KMS-11 (cell line): ENCODE results near the gene KATNB1.

Experiments
- H2AFZ ChIP-seq: fragments of 200-600 bp; sonication (generic); 2 replicates; pipeline ENCODE4 v1.6.1; 2016; ENCODE audit warnings: antibody characterized with exemption, mixed run types, low read depth
- H3K27ac ChIP-seq: fragments of 200-600 bp; sonication (generic); 2 replicates; pipeline ENCODE4 v1.6.1; 2016; ENCODE audit warnings: mild to moderate bottlenecking, mixed run types
- H3K27me3 ChIP-seq: fragments of 200-600 bp; sonication (generic); 2 replicates; pipeline ENCODE4 v1.6.1; 2017; ENCODE audit warnings: mild to moderate bottlenecking, low read depth, mixed run types, moderate library complexity; ENCODE audit not compliant: insufficient read depth
- H3K36me3 ChIP-seq: fragments of 200-600 bp; sonication (generic); 2 replicates; pipeline ENCODE4 v1.6.1; 2017; ENCODE audit warnings: mild to moderate bottlenecking, mixed run types; ENCODE audit not compliant: insufficient read depth
- H3K4me1 ChIP-seq: fragments of 200-600 bp; sonication (generic); 2 replicates; pipeline ENCODE4 v1.6.1; 2016; ENCODE audit warnings: mild to moderate bottlenecking, low read depth, mixed run types; ENCODE audit not compliant: poor library complexity, severe bottlenecking
- H3K4me2 ChIP-seq: fragments of 200-600 bp; sonication (generic); 2 replicates; pipeline ENCODE4 v1.7.0; 2016; ENCODE audit warnings: mild to moderate bottlenecking, mixed run types
- H3K4me3 ChIP-seq: fragments of 200-600 bp; sonication (generic); IDR thresholded peaks from 2 replicates; pipeline ENCODE4 v1.6.1; 2017; ENCODE audit warnings: low read depth, low read length, mixed read lengths; ENCODE audit not compliant: insufficient read depth
- H3K79me2 ChIP-seq: fragments of 200-600 bp; sonication (generic); 2 replicates; pipeline ENCODE4 v1.6.1; 2016; ENCODE audit warnings: low read depth, mixed run types; ENCODE audit not compliant: insufficient read depth
- H3K9ac ChIP-seq: fragments of 200-600 bp; sonication (generic); 2 replicates; pipeline ENCODE4 v1.6.1; 2016; ENCODE audit warnings: mild to moderate bottlenecking, mixed run types
- H4K20me1 ChIP-seq: fragments of 200-600 bp; sonication (generic); 2 replicates; pipeline ENCODE4 v1.6.1; 2016; ENCODE audit warnings: mild to moderate bottlenecking, mixed run types; ENCODE audit not compliant: insufficient read depth
- TF ChIP-seq, protein P1 (sequence below): fragments of 200-600 bp; sonication (generic); conservative IDR thresholded peaks from 2 replicates; pipeline ENCODE4 v1.6.1; 2017; ENCODE audit warnings: low read depth, mild to moderate bottlenecking, antibody characterized with exemption, low read length, moderate library complexity, mixed read lengths

Gene KATNB1

DNA sequence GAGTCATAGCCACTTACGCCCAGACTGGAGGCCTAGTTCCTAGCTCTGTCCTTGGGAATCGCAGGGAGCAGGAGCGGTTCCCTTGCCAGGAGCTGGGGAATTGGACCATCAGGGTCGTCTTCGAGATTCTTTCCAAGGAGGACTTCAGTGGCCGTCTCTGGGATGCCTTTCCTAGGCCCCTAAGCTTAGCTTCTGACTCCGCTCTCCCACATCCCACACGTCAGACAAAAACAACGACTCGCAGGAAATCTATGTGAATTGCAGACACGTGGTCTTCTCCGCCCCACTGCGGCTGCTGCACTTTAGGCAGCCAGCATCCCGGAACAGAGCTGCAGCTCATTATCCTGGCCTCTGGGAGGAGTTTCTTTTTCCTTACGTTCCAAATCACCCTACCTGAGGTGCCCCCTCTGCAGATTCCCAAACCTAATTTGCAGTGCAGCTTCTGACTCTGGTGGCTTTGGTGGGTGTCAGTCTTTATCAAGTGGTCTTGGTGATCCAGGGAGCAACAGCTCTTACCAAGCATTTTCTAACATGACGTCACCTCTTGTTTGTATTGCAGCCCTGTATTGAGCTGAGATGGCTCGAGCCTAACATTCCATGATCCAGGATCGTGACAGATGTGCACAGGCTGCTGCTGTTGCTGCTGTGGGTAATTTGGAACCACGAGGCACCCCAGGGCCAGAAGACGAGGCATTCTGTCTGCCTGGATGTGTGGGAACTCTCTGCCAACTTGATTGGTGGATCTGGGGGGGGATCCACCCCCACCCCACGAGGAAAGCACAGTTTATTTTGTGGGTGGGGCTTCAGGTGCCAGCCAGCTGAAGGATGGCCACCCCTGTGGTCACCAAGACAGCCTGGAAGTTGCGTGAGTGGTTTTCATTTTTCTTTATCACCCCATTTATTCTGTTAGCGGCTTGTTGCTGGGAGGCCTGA is 1.1 kb downstream of the KATNB1 start:
- no peaks in the 10 kb centered on the region for H3K27me3 ChIP-seq
- no peak overlapping the region for H3K4me3 ChIP-seq
- H3K27ac ChIP-seq, result peak overlapping the region; percentile 44
- H2AFZ ChIP-seq, result peak overlapping the region; percentile 55; the same call in 1 of the 2 replicates
- no peaks in the 10 kb centered on the region for H4K20me1 ChIP-seq
- H3K9ac ChIP-seq, result peak overlapping the region; percentile 68; the same call in 1 of the 2 replicates
- H3K4me2 ChIP-seq, result peak overlapping the region; percentile 69
- TF ChIP-seq, protein P1, sequence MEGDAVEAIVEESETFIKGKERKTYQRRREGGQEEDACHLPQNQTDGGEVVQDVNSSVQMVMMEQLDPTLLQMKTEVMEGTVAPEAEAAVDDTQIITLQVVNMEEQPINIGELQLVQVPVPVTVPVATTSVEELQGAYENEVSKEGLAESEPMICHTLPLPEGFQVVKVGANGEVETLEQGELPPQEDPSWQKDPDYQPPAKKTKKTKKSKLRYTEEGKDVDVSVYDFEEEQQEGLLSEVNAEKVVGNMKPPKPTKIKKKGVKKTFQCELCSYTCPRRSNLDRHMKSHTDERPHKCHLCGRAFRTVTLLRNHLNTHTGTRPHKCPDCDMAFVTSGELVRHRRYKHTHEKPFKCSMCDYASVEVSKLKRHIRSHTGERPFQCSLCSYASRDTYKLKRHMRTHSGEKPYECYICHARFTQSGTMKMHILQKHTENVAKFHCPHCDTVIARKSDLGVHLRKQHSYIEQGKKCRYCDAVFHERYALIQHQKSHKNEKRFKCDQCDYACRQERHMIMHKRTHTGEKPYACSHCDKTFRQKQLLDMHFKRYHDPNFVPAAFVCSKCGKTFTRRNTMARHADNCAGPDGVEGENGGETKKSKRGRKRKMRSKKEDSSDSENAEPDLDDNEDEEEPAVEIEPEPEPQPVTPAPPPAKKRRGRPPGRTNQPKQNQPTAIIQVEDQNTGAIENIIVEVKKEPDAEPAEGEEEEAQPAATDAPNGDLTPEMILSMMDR, result no peak
- no peaks in the 10 kb centered on the region for H3K36me3 ChIP-seq
- H3K79me2 ChIP-seq, result no peaks in the 10 kb centered on the region
- H3K4me1 ChIP-seq, result peaks cover 9% of the 10 kb centered on the region

DNA sequence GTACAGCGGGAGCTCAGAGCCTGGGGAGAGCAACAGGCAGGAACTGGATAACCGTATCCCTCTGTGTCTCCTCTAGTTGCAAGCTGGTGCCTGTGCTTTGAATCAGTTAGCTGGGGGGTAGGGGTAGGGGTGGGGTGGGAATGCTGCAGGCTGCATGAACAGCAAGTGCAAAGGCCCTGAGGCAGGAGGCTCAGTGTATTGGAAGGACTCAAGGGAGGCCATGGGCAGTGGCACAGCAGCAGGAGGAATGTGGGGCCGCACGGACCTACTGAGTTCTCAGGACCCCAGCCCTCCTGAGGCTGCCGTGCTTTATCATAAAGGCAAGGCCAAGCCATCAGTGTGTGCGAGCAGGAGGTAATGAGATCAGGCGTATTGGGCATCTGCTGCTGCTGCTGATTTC is 3.3 kb downstream of the KATNB1 start:
- H4K20me1 ChIP-seq, result no peaks in the 10 kb centered on the region
- no peaks in the 10 kb centered on the region for H3K36me3 ChIP-seq
- TF ChIP-seq, protein P1, result no peak
- H3K79me2 ChIP-seq, result no peaks in the 10 kb centered on the region
- H3K27ac ChIP-seq, result no peak overlapping the region
- H3K4me2 ChIP-seq, result no peak overlapping the region
- H3K4me1 ChIP-seq, result peaks cover 9% of the 10 kb centered on the region
- no peak overlapping the region for H3K4me3 ChIP-seq
- no peak overlapping the region for H3K9ac ChIP-seq
- H2AFZ ChIP-seq, result no peak overlapping the region
- H3K27me3 ChIP-seq, result no peaks in the 10 kb centered on the region

DNA sequence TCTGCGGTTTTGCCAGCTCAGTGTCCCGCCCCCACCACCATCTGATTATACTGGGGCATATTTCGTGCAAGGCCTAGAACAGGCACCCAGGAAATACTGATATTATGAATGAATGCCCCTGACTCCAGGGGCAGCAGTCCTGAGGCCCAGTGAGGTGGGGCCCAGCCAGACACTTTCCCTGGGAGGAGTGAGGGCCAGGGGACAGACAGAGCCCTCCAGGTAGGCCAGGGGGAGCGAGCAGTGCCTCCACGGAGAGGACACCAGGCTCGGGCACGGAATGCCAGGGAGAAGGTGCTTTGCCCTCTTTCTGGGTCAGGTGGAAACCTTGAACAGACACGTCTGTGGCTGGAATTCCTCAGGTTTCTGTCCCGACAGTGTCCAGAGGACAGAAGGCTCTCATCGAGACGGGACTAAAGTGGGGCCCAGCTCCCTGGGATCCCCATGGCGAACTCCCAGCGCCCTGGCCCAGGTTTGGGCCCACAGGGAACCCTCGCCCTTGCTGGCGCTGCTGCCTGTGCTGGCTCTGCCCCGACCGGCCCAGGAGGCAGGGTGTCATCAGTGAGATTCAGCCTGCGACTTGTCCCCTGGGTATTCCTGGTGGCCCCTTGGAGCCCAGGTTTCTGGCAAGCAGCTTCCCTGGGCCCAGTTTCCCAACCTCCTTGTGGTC is 4.3 kb downstream of the KATNB1 start:
- Histone ChIP-seq H3K4me2 (no peak overlapping the region), H4K20me1 (no peaks in the 10 kb centered on the region), H3K4me3 (no peak overlapping the region), H3K79me2 (no peaks in the 10 kb centered on the region), H3K36me3 (no peaks in the 10 kb centered on the region), H3K27ac (no peak overlapping the region), H3K27me3 (no peaks in the 10 kb centered on the region), H3K4me1 (peaks cover 9% of the 10 kb centered on the region), H2AFZ (no peak overlapping the region), H3K9ac (no peak overlapping the region)
- TF ChIP-seq, protein P1, result no peak

DNA sequence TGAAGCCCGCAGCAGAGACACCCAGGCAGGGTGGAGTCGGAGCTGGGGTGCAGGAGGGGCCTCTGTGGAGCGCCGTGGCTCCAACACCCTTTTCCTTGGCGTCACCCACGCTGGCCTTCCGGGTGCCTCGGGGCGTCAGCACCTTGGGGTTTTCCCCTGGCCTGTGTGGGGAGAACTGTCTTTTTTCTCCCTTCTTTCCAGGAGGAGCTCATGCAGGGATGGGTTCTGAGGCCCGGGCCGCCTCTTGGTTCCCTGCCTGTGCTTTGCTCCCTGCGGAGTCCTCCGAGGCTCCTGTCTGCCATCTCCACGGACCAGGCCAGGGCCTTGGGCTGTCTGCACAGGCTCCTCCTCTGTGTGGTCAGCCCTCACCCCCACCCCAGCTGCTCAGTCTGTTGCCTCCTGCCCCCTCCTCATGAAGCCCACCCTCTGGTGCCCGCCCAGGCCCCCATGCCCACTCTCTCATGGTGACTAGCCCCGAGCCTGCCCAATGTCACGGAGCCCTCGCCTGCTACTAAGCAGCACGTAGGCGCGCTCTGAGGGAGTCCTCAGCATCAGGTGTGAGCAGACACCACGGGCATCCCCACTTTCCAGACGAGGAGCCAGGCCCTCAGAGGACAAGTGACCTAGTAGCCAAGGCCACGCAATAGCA is 5.0 kb downstream of the KATNB1 start:
- H2AFZ ChIP-seq, result no peak overlapping the region
- H3K9ac ChIP-seq, result no peak overlapping the region
- TF ChIP-seq, protein P1, result no peak
- no peaks in the 10 kb centered on the region for H3K36me3 ChIP-seq
- H3K27ac ChIP-seq, result no peak overlapping the region
- H4K20me1 ChIP-seq, result no peaks in the 10 kb centered on the region
- H3K4me3 ChIP-seq, result no peak overlapping the region
- H3K79me2 ChIP-seq, result no peaks in the 10 kb centered on the region
- no peaks in the 10 kb centered on the region for H3K27me3 ChIP-seq
- H3K4me2 ChIP-seq, result no peak overlapping the region
- peaks cover 9% of the 10 kb centered on the region for H3K4me1 ChIP-seq
